ENCODE data around the gene SCD5.

Gene SCD5

DNA sequence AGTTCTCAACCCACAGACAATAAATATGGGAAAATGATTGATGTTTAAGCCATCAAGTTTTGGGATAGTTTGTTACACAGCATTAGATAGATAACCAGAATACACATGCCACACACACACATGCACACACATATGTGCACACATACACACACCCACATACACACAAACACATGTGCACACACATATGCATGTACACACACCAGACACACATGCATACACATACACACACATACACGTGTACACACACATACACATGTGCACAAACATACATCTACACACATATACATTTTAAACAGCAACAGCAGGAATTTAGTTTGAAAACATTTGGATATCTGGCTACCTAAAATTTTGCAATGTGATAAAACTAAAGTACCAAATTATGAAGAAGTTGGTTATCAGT, 194.1 kb downstream of the SCD5 start:
- no peak overlapping the region for H3K4me3 ChIP-seq (ENCODE audit: low read depth, low read length)

DNA sequence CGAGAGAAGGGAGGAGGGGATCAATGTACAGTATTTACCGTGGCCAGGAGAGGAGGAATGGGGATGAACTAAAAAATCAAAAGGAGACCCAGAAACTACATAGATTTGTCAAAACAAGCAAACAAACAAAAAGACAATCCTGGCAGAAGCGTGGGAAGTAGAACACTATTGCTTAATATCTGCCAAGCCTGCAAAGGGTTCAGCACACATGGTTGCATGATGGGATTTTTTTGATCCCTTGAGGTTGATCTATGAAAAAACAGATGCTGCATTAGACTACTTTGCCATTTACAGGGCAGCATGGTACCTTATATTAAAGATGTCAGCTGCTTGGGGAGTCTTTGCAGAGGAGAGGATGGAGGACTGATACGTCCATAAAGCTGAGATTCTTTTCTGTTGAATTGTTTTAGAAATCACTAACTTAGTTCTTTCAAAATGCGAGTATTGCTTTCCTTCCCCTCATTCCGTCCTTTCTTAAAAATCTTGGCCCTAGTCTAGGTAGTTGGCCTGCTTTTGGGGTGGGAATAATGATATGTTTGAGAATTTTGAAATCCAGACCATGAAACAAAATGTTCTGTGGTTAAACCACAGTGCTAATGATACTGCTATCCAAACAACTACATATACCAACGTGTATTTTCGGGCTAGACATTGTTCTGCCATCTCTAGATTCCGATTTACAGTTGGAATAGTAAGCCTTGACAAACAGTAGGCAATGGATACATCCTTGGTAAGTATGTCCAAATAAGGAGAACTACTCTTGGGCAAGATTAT, 197.2 kb downstream of the SCD5 start:
- no peak overlapping the region for H3K4me3 ChIP-seq (ENCODE audit: low read depth, low read length)

DNA sequence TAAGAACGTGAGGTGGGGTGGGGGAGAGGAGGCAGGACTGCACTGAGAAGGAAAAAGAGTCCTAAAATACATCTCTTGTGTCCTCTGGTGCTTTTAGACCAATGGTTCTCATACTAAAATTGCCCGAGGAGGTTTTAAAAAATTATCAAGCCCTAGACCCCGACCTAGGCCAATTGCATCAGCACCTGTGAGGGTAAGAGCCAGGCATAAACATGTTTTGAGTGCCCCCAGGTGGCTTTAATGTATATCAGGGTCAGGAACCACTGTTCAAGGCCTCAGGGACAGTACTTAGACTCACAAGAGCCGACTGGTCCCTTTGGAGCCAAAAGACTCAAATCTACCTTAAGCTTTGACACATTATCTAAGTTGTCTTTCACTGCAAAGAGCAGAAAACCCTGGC, 199.3 kb downstream of the SCD5 start:
- H3K4me3 ChIP-seq (ENCODE audit: low read depth, low read length) = no peak overlapping the region

DNA sequence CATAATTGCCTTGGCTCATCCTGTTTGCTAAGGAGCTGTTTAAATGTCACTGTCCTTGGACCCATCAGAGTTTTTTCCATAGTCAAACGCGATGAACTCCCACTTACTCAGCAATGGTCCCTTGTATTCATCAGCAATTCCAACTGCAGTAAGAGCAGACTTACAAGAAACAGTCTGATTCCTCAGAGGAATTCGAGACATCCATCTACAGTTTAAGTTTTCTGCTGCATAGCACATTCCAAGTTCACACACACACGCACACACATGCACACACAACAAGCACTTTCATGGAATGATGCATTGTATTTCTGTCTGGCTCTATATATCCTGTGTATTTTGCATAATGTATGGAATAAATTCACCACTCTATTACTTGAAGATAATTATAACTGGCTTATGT, 204.1 kb downstream of the SCD5 start:
- H3K4me3 ChIP-seq (ENCODE audit: low read depth, low read length) = no peak overlapping the region

DNA sequence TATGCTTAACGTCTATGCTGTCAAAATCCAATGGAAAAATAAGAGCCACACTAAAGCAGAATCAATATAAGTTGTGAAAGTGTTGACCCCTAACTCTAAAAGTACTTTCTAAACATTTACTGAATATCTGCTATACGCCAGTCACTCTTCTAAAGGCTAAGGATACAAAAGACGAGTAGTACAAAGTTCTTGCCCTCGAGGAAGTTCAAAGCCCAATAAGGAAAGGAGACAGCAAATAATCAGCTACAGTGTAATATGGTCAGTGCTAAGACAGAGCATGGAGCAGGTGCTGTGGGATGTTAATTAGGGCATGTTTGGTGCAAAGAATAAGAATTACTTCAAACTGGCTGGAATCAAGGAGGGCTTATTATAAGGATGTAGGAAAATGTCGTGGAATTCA, 205.2 kb downstream of the SCD5 start:
- H3K4me3 ChIP-seq (ENCODE audit: low read depth, low read length) = no peak overlapping the region

DNA sequence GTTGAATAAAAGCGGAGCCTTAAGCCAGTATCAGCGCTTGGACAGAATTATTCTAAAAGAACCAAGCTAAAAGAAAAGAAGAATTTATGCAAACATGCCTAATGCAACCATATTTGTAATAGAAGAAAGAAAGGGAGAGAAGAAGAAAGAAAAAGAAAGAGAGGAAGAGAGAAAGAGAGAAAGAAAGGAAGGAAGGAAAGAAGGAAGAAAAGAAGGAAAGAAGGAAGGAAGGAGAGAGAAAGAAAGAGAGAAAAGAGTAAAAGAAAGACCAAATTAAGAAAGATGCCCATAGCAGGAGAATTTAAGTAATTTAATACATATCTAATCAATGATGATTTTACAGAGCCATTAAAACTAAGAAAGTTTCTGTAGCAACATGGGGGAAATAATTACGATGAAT, 206.0 kb downstream of the SCD5 start:
- H3K4me3 ChIP-seq (ENCODE audit: low read depth, low read length) = no peak overlapping the region

DNA sequence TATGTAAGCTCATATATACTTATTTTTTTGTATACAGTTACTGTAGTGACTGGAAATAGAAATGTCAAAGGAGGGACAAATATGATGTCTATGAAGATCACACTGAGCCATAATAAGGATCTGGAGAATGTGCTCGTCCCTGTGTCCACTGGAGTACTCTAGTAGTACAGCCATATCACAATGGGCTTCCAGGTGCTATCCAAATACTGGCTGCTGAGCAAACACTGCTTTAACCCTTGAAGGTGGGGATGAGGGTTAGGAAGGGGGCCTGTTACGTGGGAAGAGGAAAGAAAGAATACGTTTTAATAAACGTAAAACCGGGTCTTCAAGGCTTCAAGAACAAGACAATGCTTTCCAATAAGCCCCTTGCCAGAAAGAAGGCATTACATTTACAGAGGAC, 207.0 kb downstream of the SCD5 start:
- no peak overlapping the region for H3K4me3 ChIP-seq (ENCODE audit: low read depth, low read length)

DNA sequence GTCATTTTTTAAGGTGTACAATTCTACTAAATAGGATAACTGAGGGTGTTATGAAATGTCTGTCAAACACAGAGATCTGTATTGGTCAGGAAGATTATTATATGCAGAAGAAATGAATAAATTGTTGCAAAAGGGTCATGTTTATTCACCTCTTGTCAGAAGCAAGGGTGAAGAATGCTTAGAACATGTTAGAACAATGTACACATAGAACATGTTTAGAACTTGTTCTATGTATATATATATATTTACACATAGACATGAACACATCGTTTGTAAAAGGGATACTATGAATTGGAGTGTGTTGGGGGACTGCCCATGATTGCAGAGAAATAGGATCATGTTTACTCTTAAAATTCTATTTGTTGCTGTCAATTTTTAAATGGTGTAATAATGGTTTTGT, 208.8 kb downstream of the SCD5 start:
- H3K4me3 ChIP-seq (ENCODE audit: low read depth, low read length) = no peak overlapping the region

DNA sequence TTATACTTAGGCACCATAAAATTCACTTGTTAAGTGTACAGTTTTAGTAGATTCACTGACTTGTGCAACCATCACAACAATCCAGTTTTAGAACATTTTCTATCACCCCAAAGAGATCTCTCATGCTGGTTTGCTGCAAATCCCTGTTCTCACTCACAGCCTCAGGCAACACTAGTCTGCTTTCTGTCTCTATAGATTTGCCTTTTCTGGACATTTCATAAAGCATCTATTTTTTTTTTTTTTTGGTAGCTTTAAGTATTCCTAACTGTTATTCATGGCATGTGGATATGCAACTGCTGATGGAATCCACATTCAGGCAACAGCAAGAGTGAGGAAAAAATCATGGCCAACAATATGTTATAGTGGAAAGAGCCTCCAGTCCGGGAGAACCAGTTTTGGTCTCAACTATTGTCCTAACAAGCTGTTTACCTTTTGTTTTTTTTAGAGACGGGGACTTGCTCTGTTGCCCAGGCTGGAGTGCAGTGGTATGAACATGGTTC, 209.8 kb downstream of the SCD5 start:
- H3K4me3 ChIP-seq (ENCODE audit: low read depth, low read length) = no peak overlapping the region

DNA sequence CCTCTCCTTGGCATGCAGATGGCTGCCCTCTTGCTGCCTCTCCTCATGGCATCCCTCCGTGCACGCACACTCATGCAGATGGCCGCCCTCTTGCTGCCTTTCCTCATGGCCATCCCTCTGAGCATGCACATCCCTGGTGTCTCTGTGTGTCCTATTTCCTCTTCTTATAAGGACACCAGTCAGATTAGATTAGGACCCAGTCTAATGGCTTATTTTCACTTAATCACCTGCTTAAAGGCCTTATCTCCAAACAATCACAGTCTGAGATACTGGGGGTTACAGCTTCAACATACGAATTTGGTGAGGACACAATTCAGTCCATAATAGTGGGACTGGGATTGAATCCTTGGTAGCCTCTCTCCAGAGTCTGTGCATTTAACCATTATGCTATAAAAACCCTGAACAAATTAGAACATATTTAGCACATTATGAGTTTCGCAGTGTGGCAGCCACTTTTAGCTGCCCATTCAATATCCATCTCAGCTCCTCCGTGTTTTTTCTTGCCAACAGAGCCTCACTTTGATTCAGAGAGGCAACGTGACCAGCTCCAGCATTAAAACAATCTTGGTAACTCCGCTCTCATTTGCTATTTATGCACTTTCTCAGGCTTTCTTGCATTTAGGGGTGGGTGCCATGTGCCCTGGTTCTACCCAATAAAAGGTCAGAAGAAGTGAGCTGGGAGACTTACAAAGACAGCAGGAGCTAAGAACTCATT, 210.6 kb downstream of the SCD5 start:
- no peak overlapping the region for H3K4me3 ChIP-seq (ENCODE audit: low read depth, low read length)

DNA sequence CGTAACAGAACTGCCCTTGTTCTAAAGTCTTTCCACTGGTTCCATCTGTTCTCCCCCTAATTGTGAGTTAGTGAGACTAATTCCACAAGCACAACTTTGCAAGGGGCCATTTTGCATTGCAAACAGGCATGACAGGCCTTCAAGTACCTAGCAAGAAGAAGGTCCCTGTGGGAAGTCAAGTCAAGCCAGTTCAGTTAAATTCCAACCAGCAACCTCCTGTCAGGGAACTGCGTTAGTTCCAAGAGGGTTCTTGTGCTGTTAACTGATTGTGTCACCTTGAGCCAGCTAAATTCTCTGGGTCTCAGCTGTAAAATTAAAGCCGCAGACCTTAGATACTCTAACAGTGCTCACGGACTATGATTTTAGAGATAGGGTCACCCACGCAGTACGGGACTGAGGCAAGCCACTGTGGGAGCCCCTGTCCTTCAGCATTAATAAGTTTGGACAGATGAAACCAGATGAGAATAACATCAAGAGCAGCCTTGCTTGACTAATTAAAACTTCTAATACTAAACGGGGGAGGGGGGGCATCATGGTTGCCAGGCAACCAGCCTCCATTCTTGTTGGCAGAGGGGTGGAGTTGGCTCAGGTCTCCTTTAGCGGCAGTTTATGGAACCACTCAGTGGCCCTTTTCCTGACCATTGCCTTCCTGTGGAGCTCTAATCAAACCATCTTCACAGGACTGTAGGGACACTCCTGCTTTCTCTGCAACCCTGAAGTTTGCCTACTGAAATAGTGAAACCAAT, 212.7 kb downstream of the SCD5 start:
- no peak overlapping the region for H3K4me3 ChIP-seq (ENCODE audit: low read depth, low read length)

DNA sequence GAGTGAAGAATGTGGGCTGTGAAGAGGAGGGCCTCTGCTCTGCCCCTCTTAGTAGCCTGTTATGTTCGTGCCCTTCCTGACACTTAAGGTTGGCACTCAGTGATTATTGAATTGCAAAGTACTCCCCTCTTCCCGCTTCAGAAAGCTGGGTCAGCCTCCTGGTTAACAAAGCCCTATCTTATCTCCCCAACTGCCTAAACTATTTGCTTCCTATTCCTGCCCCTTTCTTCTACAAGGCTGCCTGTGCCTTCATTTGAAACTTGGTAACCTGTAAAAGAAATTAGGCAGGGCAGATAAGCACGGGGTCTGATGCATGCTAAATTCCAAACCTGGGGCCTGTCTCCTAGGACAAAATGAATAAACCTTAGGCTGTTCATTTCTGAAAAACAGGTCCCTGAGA, 213.7 kb downstream of the SCD5 start:
- H3K4me3 ChIP-seq (ENCODE audit: low read depth, low read length) = no peak overlapping the region

DNA sequence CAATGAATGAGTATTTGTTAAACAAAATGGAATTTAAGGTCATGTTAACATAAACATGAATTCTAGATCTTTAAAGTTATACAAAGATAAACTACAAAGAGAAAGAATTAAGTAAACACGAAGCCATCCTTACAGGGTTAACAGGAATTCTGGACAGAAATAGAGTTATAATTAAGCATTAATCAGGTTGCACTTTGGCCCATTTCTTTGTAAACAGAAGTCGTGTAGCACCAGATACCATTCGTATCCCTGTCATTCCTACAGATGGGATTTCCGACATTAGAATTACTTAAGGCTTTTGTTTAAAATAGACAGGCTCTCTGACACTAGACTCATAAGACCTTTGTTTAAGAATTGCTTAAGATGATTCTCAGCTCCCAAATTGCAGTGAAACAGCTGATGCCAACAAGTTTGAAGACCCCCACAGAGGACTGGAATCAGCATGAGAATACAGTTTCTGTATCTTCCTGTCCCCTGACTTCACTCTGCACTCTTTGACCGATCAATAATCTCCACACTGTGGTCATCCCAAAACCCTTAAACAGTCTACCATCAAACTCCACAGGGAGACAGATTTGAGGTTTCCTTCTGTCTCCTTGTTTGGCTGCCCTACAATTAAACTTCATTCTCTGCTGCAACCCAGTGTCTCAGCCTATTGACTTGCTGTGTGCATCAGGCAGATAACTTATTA, 214.6 kb downstream of the SCD5 start:
- no peak overlapping the region for H3K4me3 ChIP-seq (ENCODE audit: low read depth, low read length)

DNA sequence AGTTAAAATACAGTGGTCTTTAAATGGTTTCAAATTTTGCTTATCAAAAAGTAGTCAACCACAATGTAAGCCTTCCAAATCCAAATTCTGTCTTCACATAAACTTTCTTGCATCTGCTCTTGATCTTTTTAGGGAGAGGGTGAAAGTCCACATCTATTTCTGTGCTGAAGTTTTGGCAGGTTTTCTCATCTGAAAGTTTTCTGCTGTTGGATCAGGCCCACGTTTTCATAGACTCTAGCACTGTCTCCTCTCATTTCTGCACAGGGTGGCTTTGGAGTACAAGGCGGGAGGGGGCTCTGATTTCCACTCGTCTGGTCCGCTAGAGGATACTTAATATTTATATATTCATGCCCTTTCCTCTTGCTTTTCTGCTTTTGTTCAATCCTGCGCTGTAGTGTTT, 218.7 kb downstream of the SCD5 start:
- H3K4me3 ChIP-seq (ENCODE audit: low read depth, low read length) = no peak overlapping the region

All from iPS-11a (cell line).